Measurements from ENCODE around the gene PORCN. TPM values are rescaled to one million over a fixed set of nuclear protein-coding genes. Genes with fewer than 3 reads are reported as not detected.
"Not testable (repeated sequence)": the region's sequence is repeated elsewhere in the genome, so short reads cannot be mapped to it uniquely, and the experiment has no call there.

Gene PORCN
- total RNA-seq, 1 experiment from 2014 or later = 4.6 TPM

DNA sequence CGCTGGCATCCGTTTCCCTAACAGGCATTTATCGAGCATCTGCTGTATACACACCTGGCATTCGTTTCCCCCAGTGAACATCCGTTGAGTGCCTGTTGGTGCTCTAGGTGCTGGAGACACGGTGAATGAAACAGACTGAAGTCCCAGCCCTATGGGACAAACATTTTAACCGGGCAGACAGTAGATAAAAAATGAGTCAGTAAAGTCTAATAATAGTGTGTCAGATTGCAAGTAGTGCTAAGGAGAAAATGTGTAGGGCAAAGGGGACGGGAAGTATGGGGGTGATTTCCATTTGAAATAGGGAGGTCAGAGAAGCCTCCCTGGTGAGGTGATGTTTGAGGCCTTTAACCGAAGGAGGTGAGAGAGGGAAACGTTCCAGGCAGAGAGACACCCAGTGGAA, 7.5 kb downstream of the PORCN start:
- H3K9me3 ChIP-seq = no peaks in the 10 kb centered on the region
- peaks cover 4% of the 10 kb centered on the region for H3K36me3 Mint-ChIP-seq (ENCODE audit: insufficient read depth, unreplicated experiment)
- ChIA-PET POLR2A (no interaction called here), CTCF (no interaction called here)
- H3K36me3 ChIP-seq (ENCODE audit: control insufficient read depth, insufficient read depth, low read length) = no peaks in the 10 kb centered on the region
- BruUV-seq (replicated peaks) = no TSS peak
- intact Hi-C loops (cut with micrococcal nuclease; ENCODE audit: unreplicated experiment) = no loop called here
- no peak for DNase-seq
- H3K4me1 Mint-ChIP-seq (ENCODE audit: low read depth, unreplicated experiment) = peaks cover 8% of the 10 kb centered on the region
- no peak overlapping the region for H3K27ac Mint-ChIP-seq (ENCODE audit: unreplicated experiment)
- no peaks in the 10 kb centered on the region for H3K4me1 ChIP-seq
- H3K27me3 ChIP-seq (replicated peaks; ENCODE audit: control insufficient read depth, insufficient read depth, low read length) = no peaks in the 10 kb centered on the region
- no peak overlapping the region for H3K4me3 ChIP-seq (ENCODE audit: low read depth, low read length)
- no peaks in the 10 kb centered on the region for H3K9me3 Mint-ChIP-seq (ENCODE audit: unreplicated experiment)
- H3K27me3 Mint-ChIP-seq (ENCODE audit: insufficient read depth, unreplicated experiment) = no peaks in the 10 kb centered on the region
- H3K4me3 Mint-ChIP-seq (ENCODE audit: unreplicated experiment) = no peak overlapping the region
- no peak for TF ChIP-seq CTCF (IDR thresholded peaks at IDR 0.05; ENCODE audit: insufficient read depth in 1 of 2, low read depth in 1 of 2, low read length in 1 of 2, severe bottlenecking in 1 of 2, unreplicated experiment in 1 of 2)

DNA sequence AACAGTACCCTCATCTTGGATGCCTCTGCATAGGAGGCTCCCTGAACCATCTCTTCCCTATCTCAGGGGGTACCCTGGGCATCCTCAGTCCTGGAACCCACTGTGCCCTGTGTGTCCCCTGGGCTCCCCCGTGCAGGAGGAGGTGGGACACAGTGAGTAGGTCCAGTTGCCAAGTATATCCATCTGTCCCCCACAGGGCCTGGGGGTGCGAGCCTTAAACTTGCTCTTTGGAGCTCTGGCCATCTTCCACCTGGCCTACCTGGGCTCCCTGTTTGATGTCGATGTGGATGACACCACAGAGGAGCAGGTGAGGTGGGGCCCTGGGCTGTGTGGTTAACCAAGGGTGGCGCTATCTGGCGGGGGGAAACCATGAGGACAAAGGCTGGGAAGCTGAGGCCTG, 8.2 kb downstream of the PORCN start:
- Mint-ChIP-seq H3K27me3 (ENCODE audit: insufficient read depth, unreplicated experiment) (no peaks in the 10 kb centered on the region), H3K9me3 (ENCODE audit: unreplicated experiment) (no peaks in the 10 kb centered on the region), H3K4me1 (ENCODE audit: low read depth, unreplicated experiment) (peaks cover 8% of the 10 kb centered on the region), H3K36me3 (ENCODE audit: insufficient read depth, unreplicated experiment) (peaks cover 4% of the 10 kb centered on the region), H3K4me3 (ENCODE audit: unreplicated experiment) (no peak overlapping the region), H3K27ac (ENCODE audit: unreplicated experiment) (no peak overlapping the region)
- ChIA-PET POLR2A (no interaction called here), CTCF (no interaction called here)
- TF ChIP-seq CTCF (IDR thresholded peaks at IDR 0.05; ENCODE audit: insufficient read depth in 1 of 2, low read depth in 1 of 2, low read length in 1 of 2, severe bottlenecking in 1 of 2, unreplicated experiment in 1 of 2) = no peak
- H3K4me3 ChIP-seq (ENCODE audit: low read depth, low read length) = no peak overlapping the region
- no peak for DNase-seq
- no peaks in the 10 kb centered on the region for H3K9me3 ChIP-seq
- intact Hi-C loops (cut with micrococcal nuclease; ENCODE audit: unreplicated experiment) = no loop called here
- no TSS peak for BruUV-seq (replicated peaks)
- no peaks in the 10 kb centered on the region for H3K4me1 ChIP-seq
- no peaks in the 10 kb centered on the region for H3K36me3 ChIP-seq (ENCODE audit: control insufficient read depth, insufficient read depth, low read length)
- H3K27me3 ChIP-seq (replicated peaks; ENCODE audit: control insufficient read depth, insufficient read depth, low read length) = no peaks in the 10 kb centered on the region

DNA sequence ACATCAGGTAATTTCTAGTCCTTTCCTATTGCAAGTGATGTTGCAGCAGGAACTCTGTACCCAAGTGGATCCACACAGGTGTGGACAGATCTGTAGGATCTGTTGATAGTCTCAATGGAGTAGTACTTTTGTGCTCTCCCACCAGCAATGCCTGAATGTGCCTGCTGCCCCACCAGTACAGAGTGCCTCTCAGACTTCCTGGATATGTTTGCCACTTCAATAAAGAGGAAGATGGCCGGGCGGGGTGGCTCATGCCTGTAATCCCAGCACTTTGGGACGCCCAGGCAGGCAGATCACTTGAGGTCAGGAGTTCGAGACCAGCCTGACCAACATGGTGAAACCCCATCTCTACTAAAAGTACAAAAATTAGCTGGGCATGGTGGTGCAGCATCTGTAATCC, 10.7 kb downstream of the PORCN start:
- H3K9me3 Mint-ChIP-seq (ENCODE audit: unreplicated experiment); POLR2A ChIA-PET: not testable (repeated sequence)

GRCh38 chrX:48520455-48520854, 11.7 kb downstream of the PORCN start:
- no TSS peak for BruUV-seq (replicated peaks)
- no peaks in the 10 kb centered on the region for H3K9me3 Mint-ChIP-seq (ENCODE audit: unreplicated experiment)
- Histone ChIP-seq H3K27me3 (replicated peaks; ENCODE audit: control insufficient read depth, insufficient read depth, low read length) (no peaks in the 10 kb centered on the region), H3K4me1 (no peaks in the 10 kb centered on the region), H3K9me3 (no peaks in the 10 kb centered on the region), H3K36me3 (ENCODE audit: control insufficient read depth, insufficient read depth, low read length) (no peaks in the 10 kb centered on the region), H3K4me3 (ENCODE audit: low read depth, low read length) (no peak overlapping the region)
- intact Hi-C loops (cut with micrococcal nuclease; ENCODE audit: unreplicated experiment) = no loop called here
- peak overlapping the region; percentile 89 for H3K27ac Mint-ChIP-seq (ENCODE audit: unreplicated experiment)
- H3K27me3 Mint-ChIP-seq (ENCODE audit: insufficient read depth, unreplicated experiment) = no peaks in the 10 kb centered on the region
- H3K36me3 Mint-ChIP-seq (ENCODE audit: insufficient read depth, unreplicated experiment) = peaks cover 14% of the 10 kb centered on the region
- H3K4me3 Mint-ChIP-seq (ENCODE audit: unreplicated experiment) = peak overlapping the region; percentile 72
- CTCF ChIA-PET = no interaction called here
- TF ChIP-seq CTCF (IDR thresholded peaks at IDR 0.05; ENCODE audit: insufficient read depth in 1 of 2, low read depth in 1 of 2, low read length in 1 of 2, severe bottlenecking in 1 of 2, unreplicated experiment in 1 of 2) = no peak
- peaks cover 8% of the 10 kb centered on the region for H3K4me1 Mint-ChIP-seq (ENCODE audit: low read depth, unreplicated experiment)
- no peak for DNase-seq
- POLR2A ChIA-PET = no interaction called here

More for the DNA sequence above, 10.7 kb downstream of the PORCN start:
- CTCF ChIA-PET; H3K27ac Mint-ChIP-seq (ENCODE audit: unreplicated experiment); H3K27me3 ChIP-seq (replicated peaks; ENCODE audit: control insufficient read depth, insufficient read depth, low read length); H3K9me3 ChIP-seq; H3K4me3 ChIP-seq (ENCODE audit: low read depth, low read length); H3K36me3 ChIP-seq (ENCODE audit: control insufficient read depth, insufficient read depth, low read length); H3K27me3 Mint-ChIP-seq (ENCODE audit: insufficient read depth, unreplicated experiment); BruUV-seq (replicated peaks); H3K4me1 Mint-ChIP-seq (ENCODE audit: low read depth, unreplicated experiment); H3K4me3 Mint-ChIP-seq (ENCODE audit: unreplicated experiment); DNase-seq; intact Hi-C loops (cut with micrococcal nuclease; ENCODE audit: unreplicated experiment); H3K4me1 ChIP-seq: not testable (repeated sequence)
- peaks cover 13% of the 10 kb centered on the region for H3K36me3 Mint-ChIP-seq (ENCODE audit: insufficient read depth, unreplicated experiment)

All from Caco-2 (cell line).